ENCODE data around the gene TRIOBP. TPM values are rescaled to one million over a fixed set of nuclear protein-coding genes. Genes with fewer than 3 reads are reported as not detected.

Gene TRIOBP
- total RNA-seq, 2 donors from 2014 or later, result 126 to 146 TPM

- no peak for TF ChIP-seq CTCF (IDR thresholded peaks at IDR 0.05)
- no peaks in the 10 kb centered on the region for H3K9me3 ChIP-seq
- H3K27ac ChIP-seq, result no peak overlapping the region
- DNase-seq (ENCODE audit: low spot score), result no peak
- no peak for ATAC-seq (ENCODE audit: insufficient number of reproducible peaks, low FRiP score, low read depth)
- no peaks in the 10 kb centered on the region for H3K36me3 ChIP-seq
- H3K27me3 ChIP-seq (replicated peaks; ENCODE audit: insufficient read depth), result no peaks in the 10 kb centered on the region
- no peak overlapping the region for H3K4me3 ChIP-seq
- no peaks in the 10 kb centered on the region for H3K4me1 ChIP-seq (ENCODE audit: control insufficient read depth in 1 of 2, low read depth in 2 of 2)
These were observed 12.0 kb downstream of the TRIOBP start for GRCh38 chr22:37708580-37709444.

- Histone ChIP-seq H3K27me3 (replicated peaks; ENCODE audit: insufficient read depth) (no peaks in the 10 kb centered on the region), H3K4me3 (no peak overlapping the region), H3K9me3 (no peaks in the 10 kb centered on the region), H3K4me1 (ENCODE audit: control insufficient read depth in 1 of 2, low read depth in 2 of 2) (no peaks in the 10 kb centered on the region), H3K27ac (no peak overlapping the region), H3K36me3 (no peaks in the 10 kb centered on the region)
- no peak for TF ChIP-seq CTCF (IDR thresholded peaks at IDR 0.05)
- no peak for DNase-seq (ENCODE audit: low spot score)
- ATAC-seq (ENCODE audit: insufficient number of reproducible peaks, low FRiP score, low read depth), result no peak
These were observed 12.6 kb downstream of the TRIOBP start for GRCh38 chr22:37709445-37709765.

- H3K27ac ChIP-seq, result no peak overlapping the region
- no peak for TF ChIP-seq CTCF (IDR thresholded peaks at IDR 0.05)
- no peak for DNase-seq (ENCODE audit: low spot score)
- H3K36me3 ChIP-seq, result no peaks in the 10 kb centered on the region
- no peaks in the 10 kb centered on the region for H3K27me3 ChIP-seq (replicated peaks; ENCODE audit: insufficient read depth)
- no peak overlapping the region for H3K4me3 ChIP-seq
- no peak for ATAC-seq (ENCODE audit: insufficient number of reproducible peaks, low FRiP score, low read depth)
- H3K9me3 ChIP-seq, result no peaks in the 10 kb centered on the region
- no peaks in the 10 kb centered on the region for H3K4me1 ChIP-seq (ENCODE audit: control insufficient read depth in 1 of 2, low read depth in 2 of 2)
These were observed 13.8 kb downstream of the TRIOBP start for GRCh38 chr22:37710675-37711074.

- Histone ChIP-seq H3K27me3 (replicated peaks; ENCODE audit: insufficient read depth) (no peaks in the 10 kb centered on the region), H3K36me3 (no peaks in the 10 kb centered on the region), H3K4me3 (no peak overlapping the region), H3K27ac (no peak overlapping the region), H3K4me1 (ENCODE audit: control insufficient read depth in 1 of 2, low read depth in 2 of 2) (no peaks in the 10 kb centered on the region), H3K9me3 (no peaks in the 10 kb centered on the region)
- DNase-seq (ENCODE audit: low spot score), result no peak
- TF ChIP-seq CTCF (IDR thresholded peaks at IDR 0.05), result no peak
- ATAC-seq (ENCODE audit: insufficient number of reproducible peaks, low FRiP score, low read depth), result no peak
These were observed 14.6 kb downstream of the TRIOBP start for GRCh38 chr22:37711490-37711889.

- no peak for TF ChIP-seq CTCF (IDR thresholded peaks at IDR 0.05)
- no peak for ATAC-seq (ENCODE audit: insufficient number of reproducible peaks, low FRiP score, low read depth)
- Histone ChIP-seq H3K27ac (no peak overlapping the region), H3K4me3 (no peak overlapping the region), H3K36me3 (no peaks in the 10 kb centered on the region), H3K9me3 (no peaks in the 10 kb centered on the region), H3K4me1 (ENCODE audit: control insufficient read depth in 1 of 2, low read depth in 2 of 2) (no peaks in the 10 kb centered on the region), H3K27me3 (replicated peaks; ENCODE audit: insufficient read depth) (no peaks in the 10 kb centered on the region)
- no peak for DNase-seq (ENCODE audit: low spot score)
These were observed 16.9 kb downstream of the TRIOBP start for GRCh38 chr22:37713761-37714160.
